ENCODE measurements around the gene PHF24.

The PHF24 gene

GRCh38 chr9:34989003-34989945, 31.2 kb downstream of the PHF24 start, which contains the start of gene DNAJB5:
DNAJB5 (plus strand) TSS chr9:34989745; CDS start chr9:34990631, 886 bp downstream.
- TF ChIP-seq, protein P1, sequence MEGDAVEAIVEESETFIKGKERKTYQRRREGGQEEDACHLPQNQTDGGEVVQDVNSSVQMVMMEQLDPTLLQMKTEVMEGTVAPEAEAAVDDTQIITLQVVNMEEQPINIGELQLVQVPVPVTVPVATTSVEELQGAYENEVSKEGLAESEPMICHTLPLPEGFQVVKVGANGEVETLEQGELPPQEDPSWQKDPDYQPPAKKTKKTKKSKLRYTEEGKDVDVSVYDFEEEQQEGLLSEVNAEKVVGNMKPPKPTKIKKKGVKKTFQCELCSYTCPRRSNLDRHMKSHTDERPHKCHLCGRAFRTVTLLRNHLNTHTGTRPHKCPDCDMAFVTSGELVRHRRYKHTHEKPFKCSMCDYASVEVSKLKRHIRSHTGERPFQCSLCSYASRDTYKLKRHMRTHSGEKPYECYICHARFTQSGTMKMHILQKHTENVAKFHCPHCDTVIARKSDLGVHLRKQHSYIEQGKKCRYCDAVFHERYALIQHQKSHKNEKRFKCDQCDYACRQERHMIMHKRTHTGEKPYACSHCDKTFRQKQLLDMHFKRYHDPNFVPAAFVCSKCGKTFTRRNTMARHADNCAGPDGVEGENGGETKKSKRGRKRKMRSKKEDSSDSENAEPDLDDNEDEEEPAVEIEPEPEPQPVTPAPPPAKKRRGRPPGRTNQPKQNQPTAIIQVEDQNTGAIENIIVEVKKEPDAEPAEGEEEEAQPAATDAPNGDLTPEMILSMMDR (conservative IDR thresholded peaks at IDR 0.05; ENCODE audit: low read depth, low read length): no peak
- peak within 1 kb of the TSS; percentile 93 for H3K4me3 ChIP-seq (ENCODE audit: low read depth, low read length)
- peak; percentile 100 for DNase-seq (ENCODE audit: low read depth)

DNA sequence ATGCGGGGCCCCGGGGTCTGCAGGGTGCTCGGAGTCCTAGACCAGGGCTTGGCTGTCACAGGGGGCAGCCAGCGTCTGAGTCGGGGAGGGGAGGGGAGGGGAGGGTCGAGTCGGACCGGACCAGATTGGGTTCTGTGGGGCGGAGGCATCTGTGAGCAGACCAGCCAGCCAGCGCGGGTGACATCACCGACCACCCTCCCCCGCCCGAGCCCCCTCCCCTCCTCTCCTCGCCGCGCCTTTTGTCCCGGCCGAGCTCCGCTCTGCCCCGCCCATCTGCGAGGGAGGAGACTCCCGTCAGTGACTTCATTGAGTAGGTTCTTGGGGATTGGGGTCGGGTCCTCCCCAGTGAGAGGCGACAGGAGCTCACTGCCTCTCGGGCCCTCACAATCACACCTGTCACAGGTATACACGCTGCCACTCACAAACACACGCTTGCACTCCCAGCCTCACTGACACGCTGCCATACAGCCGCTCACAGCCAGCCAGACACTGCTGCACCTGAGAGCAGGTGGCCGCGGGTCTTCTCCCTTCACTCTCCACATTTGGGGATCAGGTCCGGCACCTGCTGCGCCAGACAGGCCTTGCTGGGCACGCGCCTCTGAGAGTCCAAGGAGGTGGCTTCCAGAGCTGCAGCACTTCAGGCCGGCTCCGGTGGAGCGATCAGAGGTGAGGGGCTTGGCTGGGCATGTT, 32.0 kb downstream of the PHF24 start:
- peak; percentile 50 for DNase-seq (ENCODE audit: low read depth)
- peak overlapping the region; percentile 93 for H3K4me3 ChIP-seq (ENCODE audit: low read depth, low read length)
- TF ChIP-seq, protein P1 (conservative IDR thresholded peaks at IDR 0.05; ENCODE audit: low read depth, low read length): no peak

DNA sequence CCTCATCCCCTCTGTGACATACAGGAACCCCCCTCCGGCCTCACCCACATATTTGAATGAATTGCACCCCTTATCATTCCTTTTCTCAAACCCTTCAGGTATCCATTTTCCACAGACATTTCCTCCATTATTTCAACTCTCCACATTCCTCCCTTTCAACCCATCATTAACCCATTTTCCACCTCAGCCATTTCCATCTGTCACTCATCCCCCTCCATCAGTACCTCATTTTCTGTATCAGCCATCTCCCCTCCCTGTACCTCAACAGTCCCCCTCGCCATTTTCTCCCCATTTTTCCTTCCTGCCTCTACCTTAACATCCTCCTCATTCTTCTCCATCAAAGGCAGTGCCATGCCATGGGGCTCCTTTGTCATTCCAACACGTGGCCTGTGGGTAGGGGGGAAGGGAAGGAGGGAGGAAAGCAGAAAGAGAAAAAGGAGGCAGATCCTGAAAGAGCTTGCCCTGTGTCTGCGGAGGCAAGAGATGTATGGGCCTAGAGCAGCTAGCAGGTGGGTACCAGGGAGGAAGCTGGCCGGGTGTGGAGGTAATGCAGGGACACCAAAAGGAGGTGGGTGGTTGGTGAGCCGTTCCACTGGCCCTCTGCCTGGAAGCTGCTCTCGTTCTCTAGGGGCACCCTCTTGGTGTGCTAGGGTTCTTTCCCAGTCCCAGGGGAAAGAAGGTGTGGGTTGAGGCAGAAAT, 33.0 kb downstream of the PHF24 start:
- TF ChIP-seq, protein P1 (conservative IDR thresholded peaks at IDR 0.05; ENCODE audit: low read depth, low read length): no peak
- no peak overlapping the region for H3K4me3 ChIP-seq (ENCODE audit: low read depth, low read length)
- no peak for DNase-seq (ENCODE audit: low read depth)

DNA sequence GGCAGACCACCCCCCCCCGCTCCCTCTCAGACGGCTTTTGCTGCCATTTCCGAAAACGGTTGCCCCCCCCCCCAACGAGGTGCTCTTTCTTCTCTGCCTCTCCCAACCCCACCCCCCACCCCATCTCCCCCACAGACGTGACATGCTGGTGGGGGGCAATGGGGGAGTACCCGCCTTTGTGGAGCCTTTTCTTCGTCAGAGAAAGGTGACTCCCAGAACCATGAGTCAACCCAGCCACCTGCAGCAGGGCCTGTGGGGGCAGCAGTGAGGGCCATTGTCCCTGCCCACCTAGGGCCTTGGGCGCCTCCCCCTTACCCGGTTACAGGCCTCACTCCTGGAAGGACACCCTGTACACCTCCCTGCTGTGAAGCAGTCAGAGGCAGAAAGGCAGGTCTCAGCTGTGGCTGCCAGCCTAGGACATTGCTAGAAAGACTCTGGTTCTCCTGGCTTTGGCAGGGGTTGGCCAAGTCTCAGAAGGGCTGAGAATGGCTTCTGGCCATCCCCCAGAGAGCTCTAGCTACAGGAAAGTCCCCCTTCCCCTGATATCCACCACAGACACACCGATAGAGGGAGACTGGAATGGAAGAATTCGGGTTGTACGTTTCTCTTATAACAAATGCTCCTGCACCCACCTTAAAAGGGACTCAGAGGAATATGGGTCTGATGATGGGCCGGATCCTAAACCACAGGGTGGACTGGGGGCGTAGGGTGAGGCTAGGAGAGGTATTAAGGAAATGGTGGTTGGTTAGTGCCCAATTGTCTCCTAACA, 33.7 kb downstream of the PHF24 start:
- peak; percentile 45 for DNase-seq (ENCODE audit: low read depth)
- TF ChIP-seq, protein P1 (conservative IDR thresholded peaks at IDR 0.05; ENCODE audit: low read depth, low read length): peak; percentile 14
- no peak overlapping the region for H3K4me3 ChIP-seq (ENCODE audit: low read depth, low read length)

GRCh38 chr9:34992376-34992951, 34.4 kb downstream of the PHF24 start:
- DNase-seq (ENCODE audit: low read depth): peak; percentile 86
- TF ChIP-seq, protein P1 (conservative IDR thresholded peaks at IDR 0.05; ENCODE audit: low read depth, low read length): no peak
- no peak overlapping the region for H3K4me3 ChIP-seq (ENCODE audit: low read depth, low read length)

Measured in choroid plexus epithelial cell (primary cell).